ENCODE data around the gene PGAM5. TPM values are rescaled to one million over a fixed set of nuclear protein-coding genes. Genes with fewer than 3 reads are reported as not detected.
A peak's percentile ranks its signal among the peaks of the same experiment; 100 is the strongest.
"Not testable (repeated sequence)": the region's sequence is repeated elsewhere in the genome, so short reads cannot be mapped to it uniquely, and the experiment has no call there.

The PGAM5 gene
- total RNA-seq, 1 experiment from 2014 or later: 191 TPM

- peak; percentile 94 for DNase-seq (ENCODE audit: low spot score)
Measured at GRCh38 chr12:132687211-132688164, 23.2 kb upstream of the PGAM5 start, which contains the start of the genes POLE and PXMP2. Gene POLE (minus strand): TSS chr12:132687342. CDS start chr12:132687315, 27 bp downstream. Gene PXMP2 (plus strand): TSS chr12:132687587. CDS start chr12:132687671, 84 bp downstream.

GRCh38 chr12:132689227-132689626, 21.4 kb upstream of the PGAM5 start:
- peak; percentile 66 for DNase-seq (ENCODE audit: low spot score)

DNA sequence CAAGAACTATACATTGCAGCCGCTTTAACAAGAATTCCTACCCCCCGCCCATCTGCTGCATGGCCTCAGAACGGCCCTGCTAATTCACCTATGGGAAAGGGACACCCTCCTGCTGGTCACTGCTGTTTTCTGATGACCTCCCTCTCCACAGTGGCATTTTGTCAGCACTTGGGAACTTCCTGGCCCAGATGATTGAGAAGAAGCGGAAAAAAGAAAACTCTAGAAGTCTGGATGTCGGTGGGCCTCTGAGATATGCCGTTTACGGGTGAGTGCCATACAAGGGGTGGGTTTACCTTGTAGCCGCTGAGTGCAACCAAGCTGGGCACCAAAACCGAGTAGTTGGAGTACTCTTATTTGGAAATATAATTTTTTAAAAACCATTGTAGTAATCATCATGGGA, 20.5 kb upstream of the PGAM5 start:
- DNase-seq (ENCODE audit: low spot score): no peak

- DNase-seq (ENCODE audit: low spot score): not testable (repeated sequence)
Measured at GRCh38 chr12:132692030-132692429, 18.6 kb upstream of the PGAM5 start.

- DNase-seq (ENCODE audit: low spot score): not testable (repeated sequence)
Measured at GRCh38 chr12:132694888-132695287, 15.8 kb upstream of the PGAM5 start.

DNA sequence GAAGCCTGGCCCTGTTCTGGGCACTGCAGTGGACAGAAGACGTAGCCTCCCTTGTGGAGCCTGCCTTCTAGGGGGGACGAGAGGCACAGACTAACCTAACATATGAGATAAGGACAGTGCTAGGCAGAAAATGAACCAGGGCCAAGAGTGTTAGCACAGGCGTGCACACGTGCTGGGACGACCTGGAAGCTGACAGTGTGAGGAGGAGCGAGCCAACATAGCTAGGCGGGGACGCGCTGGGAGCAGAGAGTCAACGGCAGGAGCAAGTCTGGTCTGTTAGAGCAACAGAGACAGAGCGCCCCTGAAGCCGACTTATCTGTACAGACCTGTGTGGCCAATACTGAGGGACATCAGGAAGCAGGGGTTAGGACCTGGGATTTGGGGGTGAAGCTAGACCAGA, 15.2 kb upstream of the PGAM5 start:
- DNase-seq (ENCODE audit: low spot score): no peak

- DNase-seq (ENCODE audit: low spot score): no peak
Measured at GRCh38 chr12:132698341-132698740, 12.3 kb upstream of the PGAM5 start.

- peak; percentile 45 for DNase-seq (ENCODE audit: low spot score)
Measured at GRCh38 chr12:132700212-132700822, 10.3 kb upstream of the PGAM5 start.

DNA sequence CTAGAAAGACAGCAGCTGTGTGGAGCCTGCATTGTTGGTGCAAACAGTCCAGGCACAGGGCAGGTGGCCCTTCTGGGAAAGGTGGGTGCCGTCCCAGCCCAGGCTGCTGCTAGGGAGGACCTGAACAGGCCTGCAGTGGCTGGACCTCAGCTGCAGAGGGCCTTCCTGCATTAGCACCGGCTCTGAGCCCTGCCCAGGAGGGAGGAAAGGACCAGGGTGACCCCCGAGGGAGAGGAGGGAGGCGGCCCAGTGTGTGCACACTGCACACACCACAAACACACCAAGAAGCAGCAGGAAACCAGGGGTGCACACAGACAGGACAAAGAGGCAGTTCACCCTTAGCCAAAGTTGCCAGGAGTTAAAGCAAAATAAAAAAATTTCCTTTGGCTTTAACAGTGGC, 8.0 kb upstream of the PGAM5 start:
- DNase-seq (ENCODE audit: low spot score): no peak

- DNase-seq (ENCODE audit: low spot score): no peak
Measured at GRCh38 chr12:132703641-132704040, 7.0 kb upstream of the PGAM5 start.

DNA sequence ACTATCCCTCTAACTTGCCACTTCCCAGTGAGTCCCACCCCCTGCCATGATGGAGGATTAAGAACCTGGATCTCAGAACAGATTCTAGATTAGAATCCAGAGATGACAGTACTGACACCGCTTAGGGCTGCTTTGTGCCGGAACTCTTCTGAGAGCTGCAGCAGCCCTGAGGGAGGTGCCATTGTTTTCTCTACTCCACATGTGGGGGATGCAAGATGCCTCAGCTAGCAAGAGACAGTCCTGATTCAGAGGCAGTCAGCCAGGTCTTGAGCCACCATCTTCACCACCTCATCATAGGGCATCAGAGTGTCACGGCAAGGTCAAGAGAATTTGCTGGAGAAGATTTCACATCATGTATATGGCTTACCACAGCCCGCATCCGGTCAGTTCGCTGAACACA, 3.4 kb upstream of the PGAM5 start:
- DNase-seq (ENCODE audit: low spot score): no peak

GRCh38 chr12:132708150-132708549, 2.5 kb upstream of the PGAM5 start:
- DNase-seq (ENCODE audit: low spot score): no peak

DNA sequence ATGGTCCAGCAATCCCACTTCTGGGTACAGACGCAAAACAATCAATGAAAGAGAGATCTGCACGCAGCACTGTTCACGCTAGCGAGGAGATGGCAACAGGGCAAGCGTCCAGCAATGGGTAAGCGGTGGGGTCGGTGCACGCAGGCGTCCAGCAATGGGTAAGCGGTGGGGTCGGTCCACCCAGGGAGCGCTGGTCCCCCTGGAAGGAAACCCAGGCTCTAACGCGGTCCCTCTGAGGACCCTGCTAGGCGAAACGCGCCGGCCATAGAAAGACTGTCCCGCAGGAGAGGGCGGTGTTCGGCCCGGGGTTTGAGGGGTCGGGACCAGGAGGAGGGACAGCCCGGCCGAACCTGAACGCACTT, 618 bp upstream of the PGAM5 start:
- peak; percentile 37 for DNase-seq (ENCODE audit: low spot score)

- no peak for DNase-seq (ENCODE audit: low spot score)
Measured at GRCh38 chr12:132711080-132711843, 620 bp downstream of the PGAM5 start.

- DNase-seq (ENCODE audit: low spot score): no peak
Measured at GRCh38 chr12:132713123-132713522, 2.5 kb downstream of the PGAM5 start.

- no peak for DNase-seq (ENCODE audit: low spot score)
Measured at GRCh38 chr12:132715874-132716273, 5.2 kb downstream of the PGAM5 start.

DNA sequence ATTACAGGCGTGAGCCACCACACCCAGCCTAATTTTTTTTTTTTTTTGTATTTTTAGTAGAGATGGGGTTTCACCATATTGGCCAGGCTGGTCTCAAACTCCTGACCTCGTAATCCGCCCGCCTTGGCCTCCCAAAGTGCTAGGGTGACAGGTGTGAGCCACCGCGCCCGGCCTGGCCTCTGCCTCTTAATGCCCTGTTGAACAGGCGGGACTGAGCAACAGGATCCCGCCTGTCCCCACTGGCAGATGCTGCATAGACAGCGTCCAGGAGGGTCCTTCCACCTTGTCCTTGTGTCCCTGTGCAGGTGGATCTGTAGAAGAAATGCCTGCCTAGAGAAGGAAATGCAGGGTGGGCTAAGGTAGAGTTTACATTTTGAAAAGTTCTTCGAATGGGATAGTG, 5.7 kb downstream of the PGAM5 start:
- no peak for DNase-seq (ENCODE audit: low spot score)

- DNase-seq (ENCODE audit: low spot score): no peak
Measured at GRCh38 chr12:132717011-132717410, 6.4 kb downstream of the PGAM5 start.

GRCh38 chr12:132717531-132718387, 7.1 kb downstream of the PGAM5 start:
- DNase-seq (ENCODE audit: low spot score): no peak

DNA sequence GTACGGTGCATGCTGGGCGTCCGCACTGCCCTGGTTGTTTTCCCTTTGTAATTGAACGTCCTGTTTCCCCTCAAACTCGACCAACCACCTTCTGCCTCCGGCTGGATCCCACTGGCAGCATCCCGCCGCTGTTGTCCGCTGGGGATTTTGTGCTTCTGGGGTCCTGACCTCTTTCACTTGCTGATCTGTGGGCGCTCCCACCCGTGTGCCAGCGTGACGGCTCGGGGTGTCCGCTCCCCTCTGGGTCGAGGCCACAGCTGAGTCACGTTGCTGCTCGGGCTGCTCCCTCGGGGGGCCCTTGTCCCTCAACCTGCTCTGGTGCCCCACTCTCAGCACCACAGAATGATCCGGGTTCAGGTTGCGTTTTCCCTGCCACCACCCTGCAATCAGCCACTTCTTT, 8.0 kb downstream of the PGAM5 start:
- no peak for DNase-seq (ENCODE audit: low spot score)

Data from HT-29 (cell line).